Subcutaneous adipose tissue (tissue), 4 donors: ENCODE measurements around the gene TWSG1. TPM values are rescaled to one million over a fixed set of nuclear protein-coding genes. Genes with fewer than 3 reads are reported as not detected.

ENCODE experiments used
- total RNA-seq, 4 donors: library from RNA; depleted of rRNA; stranded (reverse); fragments of >200 nt; gene quantifications; one replicate each; pipeline ENCODE4 v1.1.0, GENCODE V29; 2016
- TF ChIP-seq, protein P1 (sequence below): fragments of 450-650 bp; IDR thresholded peaks from one replicate; pipeline ENCODE4 v1.5.1; 2016; ENCODE audit warnings: low read depth, mild to moderate bottlenecking, control low read depth, antibody characterized with exemption, moderate library complexity

TWSG1 gene
- total RNA-seq, 4 donors from 2014 or later = 13.6 to 45.2 (median 38.2) TPM

GRCh38 chr18:9405130-9405529, 70.6 kb downstream of the TWSG1 start:
- TF ChIP-seq, protein P1, sequence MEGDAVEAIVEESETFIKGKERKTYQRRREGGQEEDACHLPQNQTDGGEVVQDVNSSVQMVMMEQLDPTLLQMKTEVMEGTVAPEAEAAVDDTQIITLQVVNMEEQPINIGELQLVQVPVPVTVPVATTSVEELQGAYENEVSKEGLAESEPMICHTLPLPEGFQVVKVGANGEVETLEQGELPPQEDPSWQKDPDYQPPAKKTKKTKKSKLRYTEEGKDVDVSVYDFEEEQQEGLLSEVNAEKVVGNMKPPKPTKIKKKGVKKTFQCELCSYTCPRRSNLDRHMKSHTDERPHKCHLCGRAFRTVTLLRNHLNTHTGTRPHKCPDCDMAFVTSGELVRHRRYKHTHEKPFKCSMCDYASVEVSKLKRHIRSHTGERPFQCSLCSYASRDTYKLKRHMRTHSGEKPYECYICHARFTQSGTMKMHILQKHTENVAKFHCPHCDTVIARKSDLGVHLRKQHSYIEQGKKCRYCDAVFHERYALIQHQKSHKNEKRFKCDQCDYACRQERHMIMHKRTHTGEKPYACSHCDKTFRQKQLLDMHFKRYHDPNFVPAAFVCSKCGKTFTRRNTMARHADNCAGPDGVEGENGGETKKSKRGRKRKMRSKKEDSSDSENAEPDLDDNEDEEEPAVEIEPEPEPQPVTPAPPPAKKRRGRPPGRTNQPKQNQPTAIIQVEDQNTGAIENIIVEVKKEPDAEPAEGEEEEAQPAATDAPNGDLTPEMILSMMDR = no peak

DNA sequence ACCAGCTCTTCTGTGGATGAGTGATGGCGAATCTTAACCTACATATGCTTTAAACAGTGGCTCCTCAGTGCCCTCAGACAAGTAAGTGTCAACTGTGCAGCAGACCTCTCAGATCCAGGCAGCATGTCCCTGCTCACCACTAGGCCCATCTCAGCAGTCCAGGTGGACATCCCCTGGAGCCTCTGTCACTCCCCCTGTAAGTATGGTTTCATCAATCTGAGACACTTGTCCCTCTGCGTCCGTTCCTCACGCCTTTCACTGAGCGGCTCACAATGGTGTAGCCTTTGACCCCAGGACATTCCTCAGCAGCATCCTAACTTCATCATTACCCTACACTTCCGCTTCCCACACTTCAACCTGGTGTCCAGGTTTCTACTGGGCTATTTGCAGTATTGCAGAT, 71.4 kb downstream of the TWSG1 start:
- TF ChIP-seq, protein P1 = no peak

GRCh38 chr18:9410515-9410914, 75.9 kb downstream of the TWSG1 start:
- TF ChIP-seq, protein P1 = no peak

- TF ChIP-seq, protein P1 = no peak
Observed at GRCh38 chr18:9413576-9413975, 79.0 kb downstream of the TWSG1 start.

DNA sequence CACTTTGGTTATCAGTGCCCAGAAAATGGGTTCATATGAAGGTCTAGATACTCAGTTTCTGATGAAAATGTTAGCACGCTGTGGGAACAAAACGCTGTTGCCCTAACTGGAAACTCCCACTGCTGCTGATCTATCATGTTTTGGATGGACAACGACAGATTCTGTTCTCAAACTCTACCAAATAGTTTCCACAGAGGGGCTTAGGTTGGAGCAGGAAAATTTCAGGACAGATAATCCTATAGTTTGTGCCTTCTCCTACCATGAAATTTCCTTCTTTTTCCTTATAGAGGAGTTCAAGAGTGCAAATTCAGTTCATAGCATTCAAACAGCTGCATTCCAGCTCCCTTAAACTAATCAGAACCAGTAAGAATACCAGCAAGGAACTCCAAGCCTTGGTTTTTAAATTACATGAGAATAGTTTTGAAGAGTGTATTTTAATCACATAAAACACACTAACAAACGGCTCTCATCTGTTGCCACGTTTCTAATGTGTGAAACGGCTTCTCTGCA, 82.0 kb downstream of the TWSG1 start:
- TF ChIP-seq, protein P1 = no peak

GRCh38 chr18:9417073-9417851, 82.7 kb downstream of the TWSG1 start:
- TF ChIP-seq, protein P1 = no peak

DNA sequence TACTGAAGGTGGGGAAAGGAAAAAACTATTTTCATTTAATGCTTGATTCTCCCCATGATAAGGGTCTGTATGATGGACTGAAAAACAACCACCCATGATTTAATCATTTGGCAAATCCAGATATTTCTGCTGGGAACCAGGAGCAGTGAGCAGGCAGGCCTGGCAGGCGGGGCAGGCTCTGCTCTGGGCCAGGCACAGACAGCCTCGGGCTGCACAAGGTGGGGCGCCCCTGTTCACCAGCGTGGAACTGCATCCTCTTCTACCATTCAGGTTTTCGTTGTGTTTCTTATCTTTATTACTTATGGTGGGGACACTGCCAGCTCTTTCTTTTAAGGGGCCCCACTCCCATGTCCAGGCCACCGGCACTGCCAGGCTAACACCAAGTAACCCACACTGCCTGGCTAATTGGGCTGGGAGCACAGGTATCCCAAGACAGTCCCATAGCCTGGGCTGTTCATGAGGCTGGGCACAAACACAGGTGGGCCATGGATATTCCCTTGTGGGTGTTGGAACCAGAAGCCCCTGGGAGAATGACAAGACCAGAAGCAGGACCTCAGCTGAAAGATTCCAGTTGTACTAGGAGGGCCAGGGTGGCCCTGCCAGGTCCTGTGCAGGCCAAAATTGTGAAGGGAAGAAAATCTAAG, 83.6 kb downstream of the TWSG1 start:
- TF ChIP-seq, protein P1 = no peak
